HG03039 (cell line): Measurements from ENCODE around the gene NFIB.

Source experiments
- ATAC-seq: cut with Tn5 transposase; IDR thresholded peaks from one replicate; pipeline ENCODE4 v1.9.1; 2021; ENCODE audit warnings: mild to moderate bottlenecking, moderate library complexity; ENCODE audit not compliant: unreplicated experiment

Gene NFIB

DNA sequence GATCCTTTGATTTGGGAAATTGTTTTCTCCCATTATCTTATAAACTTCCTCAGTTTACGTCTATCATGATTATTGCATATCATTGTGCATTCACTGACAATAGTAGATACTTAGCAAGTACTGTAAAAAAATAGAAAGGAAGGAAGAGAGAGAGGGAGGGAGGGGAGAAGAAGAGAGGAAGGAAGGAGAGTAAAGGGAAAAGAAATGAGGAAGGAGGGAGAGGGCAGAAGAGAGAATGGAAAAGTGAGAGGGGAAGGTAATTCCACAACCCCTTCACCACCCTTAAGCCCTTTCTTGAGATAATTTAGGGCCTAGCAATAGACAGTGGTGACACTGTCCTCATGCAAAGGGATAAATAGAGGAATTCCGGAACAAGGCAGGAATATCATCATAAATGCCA, 64.4 kb downstream of the NFIB start:
- no peak for ATAC-seq

- ATAC-seq, result no peak
These were observed 65.8 kb downstream of the NFIB start for GRCh38 chr9:14248149-14248548.

DNA sequence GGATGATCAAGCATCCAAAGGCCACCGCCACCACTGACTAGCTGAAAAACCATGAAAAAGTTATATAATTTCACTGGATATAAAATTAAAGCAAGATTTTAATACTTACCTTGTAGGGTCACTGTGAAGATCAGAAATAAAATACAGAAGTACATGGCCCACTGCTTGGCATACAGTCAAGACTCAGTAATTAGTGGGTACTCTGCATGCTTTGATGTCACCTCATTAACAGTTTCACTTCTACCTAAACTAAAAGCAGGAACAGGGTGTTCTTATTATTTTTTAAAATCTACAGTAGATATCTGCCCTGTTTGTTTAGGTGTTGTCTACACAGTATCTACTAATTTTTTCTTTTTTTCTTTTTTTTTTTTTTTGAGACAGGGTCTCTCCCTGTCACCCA, 66.4 kb downstream of the NFIB start:
- ATAC-seq, result no peak

DNA sequence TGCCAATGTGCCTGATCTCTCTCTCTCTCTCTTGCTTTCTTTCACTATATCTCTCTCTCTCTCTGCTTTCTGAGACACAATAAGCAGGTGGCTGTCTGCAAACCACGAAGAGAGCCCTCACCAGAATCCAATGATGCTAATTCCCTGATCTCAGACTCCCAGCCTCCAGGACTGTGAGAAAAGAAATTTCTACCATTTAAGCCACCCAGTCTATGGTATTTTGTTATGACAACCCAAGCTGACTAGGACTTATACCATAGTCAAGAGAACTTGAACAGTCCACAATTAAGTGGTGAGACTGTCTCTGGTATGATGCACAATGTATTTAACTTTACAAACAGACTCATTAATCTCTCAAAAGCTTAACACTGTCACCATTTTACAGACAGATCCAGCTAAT, 67.0 kb downstream of the NFIB start:
- ATAC-seq, result no peak

DNA sequence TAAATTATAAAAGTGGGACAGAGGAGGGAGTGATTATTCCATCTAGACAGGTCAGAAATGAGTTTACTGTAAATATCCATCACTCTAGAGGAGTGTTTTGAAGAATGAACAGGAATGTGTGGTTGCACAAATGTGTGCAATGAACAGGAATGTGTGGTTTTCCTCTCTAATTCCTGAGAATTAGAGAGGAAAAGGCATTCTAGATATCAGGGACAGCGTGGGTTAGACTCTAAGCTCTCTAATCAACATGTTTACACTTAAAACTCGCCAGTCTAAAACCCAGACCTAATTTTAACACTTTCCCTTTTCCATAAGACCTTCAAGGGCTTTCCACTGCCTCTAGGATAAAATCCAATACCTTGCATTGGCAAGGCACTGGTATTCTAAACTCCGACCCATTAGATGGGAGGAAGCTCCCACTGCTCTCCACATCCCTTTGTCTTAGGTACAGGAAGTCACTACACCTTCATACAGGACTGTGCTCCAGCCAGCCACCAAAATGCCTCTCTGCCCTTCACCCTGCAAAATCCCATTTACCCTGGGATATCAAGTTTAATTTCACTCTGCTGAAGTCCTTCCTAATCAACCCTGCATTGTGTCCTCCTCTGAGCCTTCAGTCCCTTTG, 67.9 kb downstream of the NFIB start:
- no peak for ATAC-seq

DNA sequence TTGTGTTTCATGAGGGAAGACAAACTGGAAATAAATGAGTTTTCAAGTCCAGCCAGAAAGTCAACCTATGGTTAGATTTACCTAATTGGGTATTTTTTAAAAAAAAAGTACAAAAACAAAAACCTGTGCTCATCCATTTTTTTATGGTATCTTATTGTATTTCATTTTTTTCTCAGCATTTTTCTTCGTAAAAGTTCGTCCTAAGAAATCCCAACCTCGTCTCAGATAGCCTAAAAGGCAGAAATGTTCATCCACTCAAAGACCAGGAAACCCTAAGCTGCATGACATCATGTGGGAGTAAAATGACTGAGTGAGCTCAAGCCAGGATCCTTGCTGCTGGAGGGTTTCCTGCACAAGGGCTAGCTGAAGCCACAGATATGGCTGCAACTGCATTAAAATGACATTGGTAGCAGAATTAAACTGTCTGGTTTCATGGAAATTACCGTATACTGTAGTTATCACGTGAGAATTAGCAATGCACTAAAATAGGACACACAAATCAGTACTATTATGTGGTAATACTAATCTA, 70.4 kb downstream of the NFIB start:
- no peak for ATAC-seq

DNA sequence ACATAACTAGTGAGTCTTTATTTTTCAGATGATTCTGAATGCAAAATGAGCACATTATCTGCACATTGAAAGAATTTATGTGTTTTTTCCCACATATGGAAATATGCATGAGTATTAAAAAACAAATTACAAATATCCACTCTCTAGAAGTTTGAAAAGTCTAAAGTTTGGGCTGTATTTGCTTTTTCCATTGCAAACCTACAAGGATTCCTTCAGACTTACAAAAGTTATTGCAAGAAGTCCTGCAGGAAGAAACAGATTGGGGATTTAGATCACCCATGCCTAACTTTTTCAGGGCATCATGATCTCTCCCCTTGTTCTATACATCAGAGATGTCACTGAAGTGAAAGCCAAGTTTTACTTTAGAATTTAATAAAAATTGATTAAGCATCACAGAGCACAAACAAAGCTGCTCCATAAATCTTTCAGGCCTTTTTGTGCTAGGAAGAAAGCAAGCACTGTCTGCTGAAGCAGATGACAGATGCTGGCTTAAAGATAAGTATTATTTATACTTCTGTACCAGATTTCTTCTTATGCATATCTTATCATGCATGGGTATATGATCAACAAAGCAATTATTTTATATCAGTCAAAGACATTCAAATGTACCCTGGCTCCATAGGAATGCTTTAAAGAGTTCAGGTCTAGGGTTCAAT, 71.7 kb downstream of the NFIB start:
- ATAC-seq, result no peak

GRCh38 chr9:14240537-14240936, 73.4 kb downstream of the NFIB start:
- ATAC-seq, result no peak

DNA sequence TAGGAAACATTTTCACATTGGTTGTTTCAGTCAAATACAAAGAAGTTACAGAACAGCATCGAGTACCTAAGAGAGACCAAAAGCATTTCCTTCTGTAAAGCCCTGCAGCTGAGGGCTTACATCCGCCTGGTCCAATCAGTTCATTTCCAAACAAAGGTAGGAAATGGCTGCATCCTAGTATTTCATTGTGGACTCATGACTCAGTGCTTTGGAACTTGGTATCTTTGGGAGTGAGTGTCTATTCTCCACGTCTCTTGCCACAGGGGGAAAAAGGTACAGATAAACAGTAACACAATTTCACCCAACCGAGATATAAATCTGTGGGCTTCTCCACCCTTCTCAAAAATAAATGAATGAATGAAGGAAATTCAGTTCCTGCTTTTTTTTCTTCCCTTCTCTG, 75.4 kb downstream of the NFIB start:
- no peak for ATAC-seq

- ATAC-seq, result no peak
These were observed 75.9 kb downstream of the NFIB start for GRCh38 chr9:14238079-14238478.

- ATAC-seq, result no peak
These were observed 77.3 kb downstream of the NFIB start for GRCh38 chr9:14236591-14236990.

DNA sequence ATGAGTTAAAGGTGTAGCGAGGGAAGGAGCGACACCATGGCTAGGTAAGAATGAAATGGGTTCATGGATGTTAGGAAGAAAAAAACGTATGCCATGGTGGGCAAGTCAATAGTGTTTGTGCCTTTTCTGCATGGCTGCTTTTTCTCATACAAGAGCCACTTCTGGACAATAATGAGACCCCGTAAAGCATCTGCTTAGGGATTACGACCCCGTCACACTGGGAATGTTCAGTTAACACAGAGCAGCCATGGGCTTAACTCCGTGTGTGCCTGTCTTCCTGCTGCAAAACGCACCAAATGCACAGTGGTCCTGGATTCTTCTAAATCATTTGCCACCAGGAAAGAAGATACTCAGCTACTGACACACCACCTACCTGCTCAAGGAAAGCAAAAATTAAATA, 81.8 kb downstream of the NFIB start:
- ATAC-seq, result no peak

DNA sequence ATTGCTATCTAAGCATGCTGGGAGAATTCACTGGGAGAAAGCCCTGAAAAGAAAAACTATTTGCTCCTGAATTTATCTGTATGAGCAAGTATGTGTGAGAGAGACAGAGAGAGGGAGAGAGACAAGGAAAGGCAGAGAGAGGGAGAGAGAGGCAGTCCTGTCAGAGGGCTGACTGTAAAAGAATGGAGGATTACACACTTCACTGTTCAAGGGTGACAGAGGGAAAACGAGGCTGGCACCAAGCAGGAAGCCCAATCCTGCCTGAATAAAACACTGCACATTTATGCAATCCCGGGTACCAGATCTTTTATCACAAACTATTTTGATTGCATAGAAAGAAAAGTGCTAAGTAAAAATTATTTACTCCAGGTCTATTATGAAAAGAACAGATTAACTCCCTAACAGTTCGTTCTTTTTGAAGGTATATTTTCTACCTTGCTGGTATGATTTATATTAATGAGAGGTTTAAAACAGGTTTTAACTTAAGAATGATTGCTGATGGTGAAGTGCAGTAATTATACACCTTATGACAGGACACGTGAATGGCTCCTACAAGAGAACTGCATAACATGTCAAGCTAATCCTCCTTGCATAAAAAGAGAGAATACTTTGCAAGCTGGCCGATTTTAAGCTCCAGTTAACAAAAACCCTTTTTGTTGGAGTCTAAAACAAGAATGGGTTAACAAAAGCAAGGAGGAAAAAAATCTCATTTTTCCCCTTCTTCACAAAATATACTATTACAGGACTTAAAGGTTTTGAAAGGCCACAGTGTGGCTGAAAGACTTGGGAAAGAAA, 82.5 kb downstream of the NFIB start:
- ATAC-seq, result no peak

GRCh38 chr9:14228602-14229001, 85.3 kb downstream of the NFIB start:
- ATAC-seq, result no peak

GRCh38 chr9:14226855-14227532, 86.9 kb downstream of the NFIB start:
- no peak for ATAC-seq

GRCh38 chr9:14223081-14223480, 90.9 kb downstream of the NFIB start:
- no peak for ATAC-seq

DNA sequence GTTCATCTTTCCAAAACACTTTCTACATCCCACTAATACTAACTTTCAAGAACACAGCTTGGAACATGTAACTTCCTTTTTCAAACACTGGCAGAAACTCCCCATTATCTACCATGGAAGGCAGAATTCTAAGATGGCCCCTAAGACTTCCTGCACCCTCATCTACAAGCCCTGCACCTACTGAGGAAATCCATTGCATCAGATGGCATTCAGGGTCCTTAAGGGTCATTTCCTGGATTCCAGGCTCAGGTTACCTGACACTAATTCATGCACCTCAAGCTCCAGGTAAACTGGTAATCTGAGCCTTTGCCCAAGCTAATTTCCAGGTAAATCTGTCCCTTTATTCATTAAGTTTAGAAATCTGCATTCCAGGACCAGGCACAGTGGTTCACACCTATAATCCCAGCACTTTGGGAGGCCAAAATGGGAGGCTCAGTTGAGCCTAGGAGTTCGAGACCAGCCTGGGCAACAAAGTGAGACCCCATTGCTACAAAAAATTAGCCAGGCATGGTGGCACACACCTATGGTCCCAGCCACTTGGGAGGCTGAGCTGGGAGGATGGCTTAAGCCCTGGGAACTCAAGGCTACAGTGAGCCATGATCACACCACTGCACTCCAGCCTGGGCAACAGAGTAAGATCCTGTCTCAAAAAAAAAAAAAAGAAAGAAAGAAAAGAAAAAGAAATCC, 91.6 kb downstream of the NFIB start:
- no peak for ATAC-seq

GRCh38 chr9:14221558-14221957, 92.4 kb downstream of the NFIB start:
- no peak for ATAC-seq

DNA sequence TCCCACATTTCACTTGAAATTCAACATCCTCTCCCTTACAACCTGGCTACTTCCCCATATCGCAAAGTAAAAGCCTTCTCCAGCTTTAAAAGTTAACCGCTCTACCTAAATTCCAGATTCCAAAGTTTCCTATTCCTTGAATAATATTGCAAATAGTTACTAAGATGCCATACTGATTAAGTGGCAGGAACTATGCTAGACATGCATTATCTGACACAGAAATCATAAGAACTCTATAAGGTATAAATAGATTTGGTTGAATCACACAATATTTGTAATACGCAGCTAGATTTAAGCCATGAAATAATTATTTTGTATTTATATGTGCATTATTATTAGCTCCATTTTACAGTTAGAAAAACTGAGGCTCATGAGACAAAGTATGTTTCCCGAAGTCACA, 92.8 kb downstream of the NFIB start:
- no peak for ATAC-seq

DNA sequence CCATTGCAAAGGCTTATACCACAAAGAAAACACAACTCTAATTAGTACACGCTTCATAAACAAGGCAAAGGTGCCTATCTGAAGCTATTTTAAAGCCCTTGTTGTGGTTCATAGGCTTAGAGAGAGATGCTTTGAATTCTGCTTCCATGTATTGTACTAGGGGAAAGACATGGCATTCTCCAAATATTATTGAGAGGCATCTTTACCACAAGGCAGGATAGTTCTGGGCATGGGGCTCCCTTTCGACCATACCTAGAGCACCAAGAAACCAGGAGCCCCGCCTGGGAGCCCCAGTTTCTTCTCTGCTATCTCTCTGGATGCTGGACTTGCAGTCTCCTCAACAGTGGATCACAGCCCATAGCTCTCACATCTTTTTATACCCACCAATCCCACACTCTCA, 93.7 kb downstream of the NFIB start:
- ATAC-seq, result no peak

GRCh38 chr9:14219850-14220249, 94.1 kb downstream of the NFIB start:
- ATAC-seq, result no peak
